Activated naive CD8-positive, alpha-beta T cell treated with anti-CD3 and anti-CD28 coated beads, Interleukin-2, amount 50 U/mL, for 24 hours (primary cell): ENCODE data around the gene NDUFA3.

ENCODE experiments used
- ATAC-seq: fragments of 150-1000 bp; cut with Tn5 transposase; one replicate; pipeline ENCODE4 v1.10.0; 2021
- DNase-seq: peaks from one replicate; pipeline ENCODE4 v3.0.0; 2021
- H3K27ac Mint-ChIP-seq: one replicate; pipeline ENCODE4 v1.8.0; 2021; ENCODE audit warnings: mild to moderate bottlenecking, mixed read lengths
- H3K27me3 Mint-ChIP-seq: one replicate; pipeline ENCODE4 v1.8.0; 2021; ENCODE audit warnings: mixed read lengths
- H3K36me3 Mint-ChIP-seq: one replicate; pipeline ENCODE4 v1.8.0; 2021; ENCODE audit warnings: low read depth, mixed read lengths
- H3K4me1 Mint-ChIP-seq: one replicate; pipeline ENCODE4 v1.8.0; 2021; ENCODE audit warnings: mixed read lengths
- H3K4me3 Mint-ChIP-seq: one replicate; pipeline ENCODE4 v1.8.0; 2021; ENCODE audit warnings: mild to moderate bottlenecking, moderate library complexity, mixed read lengths
- H3K9me3 Mint-ChIP-seq: one replicate; pipeline ENCODE4 v1.8.0; 2021; ENCODE audit warnings: mixed read lengths

NDUFA3 gene

GRCh38 chr19:54141356-54141755, 38.7 kb downstream of the NDUFA3 start:
- Mint-ChIP-seq H3K36me3 (peaks cover 30% of the 10 kb centered on the region), H3K9me3 (no peaks in the 10 kb centered on the region)

GRCh38 chr19:54142166-54142780, 39.6 kb downstream of the NDUFA3 start:
- Mint-ChIP-seq H3K36me3 (peaks cover 38% of the 10 kb centered on the region), H3K4me1 (peaks cover 29% of the 10 kb centered on the region), H3K4me3 (no peak overlapping the region), H3K27me3 (peaks cover 2% of the 10 kb centered on the region), H3K27ac (peak overlapping the region; percentile 50), H3K9me3 (no peaks in the 10 kb centered on the region)
- DNase-seq: no peak
- no peak for ATAC-seq

More at GRCh38 chr19:54141356-54141755, 38.7 kb downstream of the NDUFA3 start:
- DNase-seq: no peak
- Mint-ChIP-seq H3K4me3 (no peak overlapping the region), H3K4me1 (peaks cover 38% of the 10 kb centered on the region), H3K27me3 (peaks cover 5% of the 10 kb centered on the region), H3K27ac (peak overlapping the region; percentile 22)
- ATAC-seq: no peak

GRCh38 chr19:54145541-54146158, 43.0 kb downstream of the NDUFA3 start:
- peaks cover 45% of the 10 kb centered on the region for H3K36me3 Mint-ChIP-seq
- H3K4me1 Mint-ChIP-seq: peaks cover 7% of the 10 kb centered on the region
- no peak overlapping the region for H3K4me3 Mint-ChIP-seq
- DNase-seq: no peak
- no peaks in the 10 kb centered on the region for H3K27me3 Mint-ChIP-seq
- no peaks in the 10 kb centered on the region for H3K9me3 Mint-ChIP-seq
- ATAC-seq: no peak
- H3K27ac Mint-ChIP-seq: no peak overlapping the region

- H3K4me3 Mint-ChIP-seq: no peak overlapping the region
- no peaks in the 10 kb centered on the region for H3K27me3 Mint-ChIP-seq
- no peaks in the 10 kb centered on the region for H3K9me3 Mint-ChIP-seq
- ATAC-seq (no peak), DNase-seq (no peak)
- no peaks in the 10 kb centered on the region for H3K4me1 Mint-ChIP-seq
- H3K27ac Mint-ChIP-seq: no peak overlapping the region
- H3K36me3 Mint-ChIP-seq: peaks cover 40% of the 10 kb centered on the region
Observed at GRCh38 chr19:54147676-54148075, 45.0 kb downstream of the NDUFA3 start.

- ATAC-seq (no peak), DNase-seq (no peak)
- Mint-ChIP-seq H3K4me1 (no peaks in the 10 kb centered on the region), H3K4me3 (no peak overlapping the region), H3K27me3 (no peaks in the 10 kb centered on the region), H3K27ac (no peak overlapping the region), H3K9me3 (no peaks in the 10 kb centered on the region), H3K36me3 (peaks cover 40% of the 10 kb centered on the region)
Observed at GRCh38 chr19:54148158-54148557, 45.5 kb downstream of the NDUFA3 start.

- H3K36me3 Mint-ChIP-seq: peaks cover 38% of the 10 kb centered on the region
- H3K27me3 Mint-ChIP-seq: no peaks in the 10 kb centered on the region
- no peak overlapping the region for H3K27ac Mint-ChIP-seq
- DNase-seq: no peak
- no peak for ATAC-seq
- H3K4me3 Mint-ChIP-seq: no peak overlapping the region
- no peaks in the 10 kb centered on the region for H3K9me3 Mint-ChIP-seq
- peaks cover 10% of the 10 kb centered on the region for H3K4me1 Mint-ChIP-seq
Observed at GRCh38 chr19:54149021-54149812, 46.6 kb downstream of the NDUFA3 start.

GRCh38 chr19:54151362-54152035, 48.8 kb downstream of the NDUFA3 start:
- Mint-ChIP-seq H3K27ac (no peak overlapping the region), H3K9me3 (no peaks in the 10 kb centered on the region), H3K4me3 (no peak overlapping the region), H3K4me1 (peaks cover 20% of the 10 kb centered on the region), H3K36me3 (peaks cover 34% of the 10 kb centered on the region), H3K27me3 (no peaks in the 10 kb centered on the region)
- no peak for DNase-seq
- no peak for ATAC-seq

- ATAC-seq: no peak
- Mint-ChIP-seq H3K4me1 (peaks cover 20% of the 10 kb centered on the region), H3K9me3 (no peaks in the 10 kb centered on the region), H3K27me3 (no peaks in the 10 kb centered on the region), H3K4me3 (no peak overlapping the region), H3K36me3 (peaks cover 33% of the 10 kb centered on the region), H3K27ac (no peak overlapping the region)
- no peak for DNase-seq
Observed at GRCh38 chr19:54152267-54152666, 49.6 kb downstream of the NDUFA3 start.

- no peak for DNase-seq
- Mint-ChIP-seq H3K27me3 (no peaks in the 10 kb centered on the region), H3K4me1 (peaks cover 21% of the 10 kb centered on the region), H3K9me3 (no peaks in the 10 kb centered on the region), H3K27ac (no peak overlapping the region), H3K36me3 (peaks cover 30% of the 10 kb centered on the region), H3K4me3 (no peak overlapping the region)
- ATAC-seq: no peak
Observed at GRCh38 chr19:54152878-54153524, 50.3 kb downstream of the NDUFA3 start.

- Mint-ChIP-seq H3K9me3 (no peaks in the 10 kb centered on the region), H3K27ac (peak overlapping the region; percentile 78), H3K36me3 (peaks cover 31% of the 10 kb centered on the region), H3K4me1 (peaks cover 29% of the 10 kb centered on the region), H3K27me3 (no peaks in the 10 kb centered on the region), H3K4me3 (no peak overlapping the region)
- DNase-seq (no peak), ATAC-seq (no peak)
Observed at GRCh38 chr19:54153731-54154326, 51.2 kb downstream of the NDUFA3 start.

GRCh38 chr19:54154603-54155345, 52.1 kb downstream of the NDUFA3 start:
- ATAC-seq (no peak), DNase-seq (no peak)
- Mint-ChIP-seq H3K4me1 (peaks cover 37% of the 10 kb centered on the region), H3K27ac (peak overlapping the region; percentile 78), H3K9me3 (no peaks in the 10 kb centered on the region), H3K4me3 (no peak overlapping the region), H3K27me3 (no peaks in the 10 kb centered on the region), H3K36me3 (peaks cover 30% of the 10 kb centered on the region)

- Mint-ChIP-seq H3K27ac (no peak overlapping the region), H3K27me3 (no peaks in the 10 kb centered on the region), H3K36me3 (peaks cover 26% of the 10 kb centered on the region), H3K4me1 (peaks cover 44% of the 10 kb centered on the region), H3K4me3 (no peak overlapping the region), H3K9me3 (no peaks in the 10 kb centered on the region)
- no peak for ATAC-seq
- no peak for DNase-seq
Observed at GRCh38 chr19:54155694-54156093, 53.0 kb downstream of the NDUFA3 start.

GRCh38 chr19:54156490-54156889, 53.8 kb downstream of the NDUFA3 start:
- Mint-ChIP-seq H3K27ac (no peak overlapping the region), H3K36me3 (peaks cover 26% of the 10 kb centered on the region), H3K9me3 (no peaks in the 10 kb centered on the region), H3K4me3 (no peak overlapping the region), H3K4me1 (peaks cover 48% of the 10 kb centered on the region), H3K27me3 (no peaks in the 10 kb centered on the region)
- ATAC-seq (no peak), DNase-seq (no peak)
